Liver (tissue), 9 donors: ENCODE data around the gene PPP2R2B. TPM values are rescaled to one million over a fixed set of nuclear protein-coding genes. Genes with fewer than 3 reads are reported as not detected.
A peak's percentile ranks its signal among the peaks of the same experiment; 100 is the strongest.

Source experiments
- DNase-seq: peaks from one replicate; pipeline ENCODE4 v3.0.0-alpha.2; 2017; ENCODE audit warnings: low spot score
- H3K27ac ChIP-seq, 2 donors: one replicate each; pipeline ENCODE4 v1.7.0; 2013; ENCODE audit warnings: inconsistent platforms in 2 of 2, low read length in 2 of 2, control low read depth in 1 of 2, low read depth in 1 of 2, mild to moderate bottlenecking in 1 of 2
- H3K27me3 ChIP-seq, 4 donors: one replicate each; pipeline versions ENCODE4 v1.6.1 to v1.7.0; 2013; ENCODE audit warnings: low read length in 3 of 4, inconsistent platforms in 1 of 4, mild to moderate bottlenecking in 1 of 4, moderate library complexity in 1 of 4; ENCODE audit not compliant: control insufficient read depth in 4 of 4, insufficient read depth in 4 of 4
- H3K36me3 ChIP-seq, 4 donors: one replicate each; pipeline versions ENCODE4 v1.6.1 to v1.7.0; 2013; ENCODE audit warnings: low read length in 3 of 4, mild to moderate bottlenecking in 3 of 4, low read depth in 1 of 4, moderate library complexity in 1 of 4; ENCODE audit not compliant: control insufficient read depth in 4 of 4, insufficient read depth in 3 of 4
- H3K4me1 ChIP-seq, 4 donors: one replicate each; pipeline versions ENCODE4 v1.6.1 to v1.7.0; 2013; ENCODE audit warnings: low read length in 3 of 4, mild to moderate bottlenecking in 3 of 4, moderate library complexity in 1 of 4; ENCODE audit not compliant: control insufficient read depth in 4 of 4, insufficient read depth in 4 of 4
- H3K4me3 ChIP-seq, 3 donors: one replicate each; pipeline versions ENCODE4 v1.6.1 to v1.7.0; 2013; ENCODE audit warnings: low read length in 3 of 3, control low read depth in 1 of 3, low read depth in 1 of 3, mild to moderate bottlenecking in 1 of 3
- H3K9ac ChIP-seq, 2 donors: one replicate each; pipeline ENCODE4 v1.7.0; 2013; ENCODE audit warnings: low read length in 2 of 2, mild to moderate bottlenecking in 2 of 2, moderate library complexity in 2 of 2, control low read depth in 1 of 2, low read depth in 1 of 2
- H3K9me3 ChIP-seq, 4 donors: one replicate each; pipeline versions ENCODE4 v1.6.1 to v1.7.0; 2013; ENCODE audit warnings: low read length in 3 of 4; ENCODE audit not compliant: control insufficient read depth in 4 of 4
- ATF3 ChIP-seq: IDR thresholded peaks from 2 replicates; pipeline ENCODE4 v1.6.1; 2016; ENCODE audit warnings: antibody characterized with exemption
- CTCF ChIP-seq: fragments of 150-350 bp; IDR thresholded peaks from 2 replicates; pipeline ENCODE4 v1.5.1; 2017; ENCODE audit warnings: improper control_type of control experiment, low read depth, low read length; ENCODE audit not compliant: missing input control
- EGR1 ChIP-seq, 2 donors: IDR thresholded peaks; 2 replicates each; pipeline ENCODE4 v1.6.1; 2016 to 2018; ENCODE audit warnings: antibody characterized with exemption in 2 of 2, low read depth in 2 of 2
- HNF4G ChIP-seq: IDR thresholded peaks from 2 replicates; pipeline ENCODE4 v1.6.1; 2016; ENCODE audit warnings: antibody characterized with exemption
- RAD21 ChIP-seq, 2 donors: IDR thresholded peaks; 2 replicates each; pipeline ENCODE4 v1.6.1; 2016; ENCODE audit warnings: antibody characterized with exemption in 2 of 2, mild to moderate bottlenecking in 2 of 2
- RXRA ChIP-seq, 2 donors: IDR thresholded peaks; 2 replicates each; pipeline ENCODE4 v1.6.1; 2017 to 2018; ENCODE audit warnings: antibody characterized with exemption in 2 of 2, mild to moderate bottlenecking in 1 of 2
- SP1 ChIP-seq: IDR thresholded peaks from 2 replicates; pipeline ENCODE4 v1.6.1; 2018; ENCODE audit warnings: antibody characterized with exemption, mild to moderate bottlenecking
- YY1 ChIP-seq: IDR thresholded peaks from 2 replicates; pipeline ENCODE4 v1.6.1; 2016; ENCODE audit warnings: antibody characterized with exemption, mild to moderate bottlenecking
- WGBS: extraction: QIAGEN DNeasy Blood & Tissue Kit; methylation state at CpG from one replicate; pipeline ENCODE4 v1.1.7; 2013; 5-methylcytosine and 5-hydroxymethylcytosine counted together
- polyA plus RNA-seq, 2 donors: library from polyadenylated mRNA; stranded (reverse) in 1 of 2; unstranded in 1 of 2; fragments of 200-250 nt in 1 of 2; fragments of >200 nt in 1 of 2; fragmentation: Nextera tagmentation in 1 of 2; extraction: Ambion mirVana in 1 of 2; gene quantifications; one replicate each; pipeline versions ENCODE4 v1.2.1 to v1.2.3, GENCODE V29; 2013 to 2015
- total RNA-seq, 2 donors: library from RNA; depleted of rRNA; stranded (reverse); fragments of >200 nt; gene quantifications; one replicate each; pipeline ENCODE4 v1.2.3, GENCODE V29; 2014
- TF ChIP-seq, protein P1 (sequence below): IDR thresholded peaks from 2 replicates; pipeline ENCODE4 v1.6.1; 2016; ENCODE audit warnings: antibody characterized with exemption
- donor health status: healthy.
- donor health status: healthy.
- donor health status: healthy.
- donor health status: healthy.
- donor health status: healthy.

PPP2R2B gene
- total and polyA plus RNA-seq, 4 donors: 0.15 to 6.3 (median 0.40) TPM

GRCh38 chr5:146574713-146575112 lies 303.8 kb downstream of the PPP2R2B start:
- H3K4me1 ChIP-seq: no peaks in the 10 kb centered on the region
- H3K9me3 ChIP-seq: peaks cover 0 to 5% (median 4%) of the 10 kb centered on the region in 4 donors
- H3K4me3 ChIP-seq: no peak overlapping the region
- 78% methylated on average over 1 of the region's 1 CpG for WGBS
- TF ChIP-seq RAD21 (IDR thresholded peaks at IDR 0.05): no peak
- no peak for TF ChIP-seq SP1
- no peak overlapping the region for H3K27ac ChIP-seq
- no peaks in the 10 kb centered on the region for H3K36me3 ChIP-seq
- no peak overlapping the region for H3K9ac ChIP-seq
- H3K27me3 ChIP-seq: no peaks in the 10 kb centered on the region
- no peak for DNase-seq

DNA sequence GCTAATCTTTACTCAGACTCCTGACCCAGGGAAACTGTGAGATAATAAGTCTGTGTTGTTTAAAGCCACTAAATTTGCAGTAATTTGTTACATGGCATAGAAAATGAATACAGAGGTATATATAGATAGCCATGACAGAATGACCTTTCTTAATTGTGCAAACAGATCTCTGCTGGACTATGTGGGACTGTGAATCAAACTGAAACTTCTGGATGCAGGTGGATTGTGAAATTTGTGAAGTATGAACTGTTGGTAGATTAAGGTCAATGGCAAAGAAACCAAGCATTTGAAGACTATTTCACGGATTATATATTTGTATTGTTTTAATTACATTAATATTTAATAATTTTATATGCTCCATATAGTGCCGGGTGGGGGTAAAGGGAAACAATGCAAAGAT lies 310.4 kb downstream of the PPP2R2B start:
- no peak for DNase-seq
- Histone ChIP-seq H3K4me3 (no peak overlapping the region), H3K27me3 (no peaks in the 10 kb centered on the region), H3K4me1 (no peaks in the 10 kb centered on the region), H3K9me3 (no peaks in the 10 kb centered on the region), H3K9ac (no peak overlapping the region), H3K27ac (no peak overlapping the region), H3K36me3 (no peaks in the 10 kb centered on the region)
- no peak for TF ChIP-seq ATF3
- no peak for TF ChIP-seq EGR1 (IDR thresholded peaks at IDR 0.05; ENCODE audit: low read depth in 2 of 2)
- no peak for TF ChIP-seq RXRA (IDR thresholded peaks at IDR 0.05)
- TF ChIP-seq, protein P1, sequence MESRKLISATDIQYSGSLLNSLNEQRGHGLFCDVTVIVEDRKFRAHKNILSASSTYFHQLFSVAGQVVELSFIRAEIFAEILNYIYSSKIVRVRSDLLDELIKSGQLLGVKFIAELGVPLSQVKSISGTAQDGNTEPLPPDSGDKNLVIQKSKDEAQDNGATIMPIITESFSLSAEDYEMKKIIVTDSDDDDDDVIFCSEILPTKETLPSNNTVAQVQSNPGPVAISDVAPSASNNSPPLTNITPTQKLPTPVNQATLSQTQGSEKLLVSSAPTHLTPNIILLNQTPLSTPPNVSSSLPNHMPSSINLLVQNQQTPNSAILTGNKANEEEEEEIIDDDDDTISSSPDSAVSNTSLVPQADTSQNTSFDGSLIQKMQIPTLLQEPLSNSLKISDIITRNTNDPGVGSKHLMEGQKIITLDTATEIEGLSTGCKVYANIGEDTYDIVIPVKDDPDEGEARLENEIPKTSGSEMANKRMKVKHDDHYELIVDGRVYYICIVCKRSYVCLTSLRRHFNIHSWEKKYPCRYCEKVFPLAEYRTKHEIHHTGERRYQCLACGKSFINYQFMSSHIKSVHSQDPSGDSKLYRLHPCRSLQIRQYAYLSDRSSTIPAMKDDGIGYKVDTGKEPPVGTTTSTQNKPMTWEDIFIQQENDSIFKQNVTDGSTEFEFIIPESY: no peak
- 63% methylated on average over 2 of the region's 2 CpGs for WGBS

GRCh38 chr5:146565764-146566367 lies 312.7 kb downstream of the PPP2R2B start:
- 10% methylated on average over 7 of the region's 7 CpGs for WGBS
- Histone ChIP-seq H3K9me3 (no peaks in the 10 kb centered on the region), H3K4me1 (no peaks in the 10 kb centered on the region), H3K4me3 (no peak overlapping the region), H3K27me3 (no peaks in the 10 kb centered on the region), H3K36me3 (no peaks in the 10 kb centered on the region), H3K27ac (no peak overlapping the region), H3K9ac (no peak overlapping the region)
- peak; percentile 39 for DNase-seq
- no peak for TF ChIP-seq HNF4G
- peak; percentile 77 to 81 for TF ChIP-seq RAD21 (IDR thresholded peaks at IDR 0.05)
- TF ChIP-seq YY1: peak; percentile 76
- TF ChIP-seq CTCF: peak; percentile 52
